GM19452 (cell line): ENCODE measurements around the gene PLD5.
"Not testable (repeated sequence)": the region's sequence is repeated elsewhere in the genome, so short reads cannot be mapped to it uniquely, and the experiment has no call there.

Source experiments
- ATAC-seq: cut with Tn5 transposase; IDR thresholded peaks from one replicate; pipeline ENCODE4 v1.9.1; 2021; ENCODE audit not compliant: unreplicated experiment

The PLD5 gene

DNA sequence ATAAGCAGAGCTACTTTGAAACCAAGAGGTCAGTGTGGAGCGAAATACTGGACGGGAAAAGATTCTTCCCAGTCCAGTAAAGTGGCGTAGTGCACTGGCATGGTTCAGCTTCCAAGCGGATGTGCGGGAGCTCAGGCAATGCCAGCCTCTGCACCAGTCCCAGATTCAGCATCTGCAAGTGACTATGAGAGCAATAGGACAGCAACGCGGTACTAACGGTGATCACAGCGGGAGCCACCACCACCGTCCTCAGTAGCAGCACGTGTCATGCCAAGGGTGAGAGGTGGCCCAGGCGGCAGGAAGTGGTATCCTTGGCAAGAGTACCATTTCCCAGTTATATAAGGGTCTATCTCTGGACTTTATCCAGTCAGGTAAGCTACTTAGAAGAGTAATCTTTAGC, 17.8 kb downstream of the PLD5 start:
- no peak for ATAC-seq

DNA sequence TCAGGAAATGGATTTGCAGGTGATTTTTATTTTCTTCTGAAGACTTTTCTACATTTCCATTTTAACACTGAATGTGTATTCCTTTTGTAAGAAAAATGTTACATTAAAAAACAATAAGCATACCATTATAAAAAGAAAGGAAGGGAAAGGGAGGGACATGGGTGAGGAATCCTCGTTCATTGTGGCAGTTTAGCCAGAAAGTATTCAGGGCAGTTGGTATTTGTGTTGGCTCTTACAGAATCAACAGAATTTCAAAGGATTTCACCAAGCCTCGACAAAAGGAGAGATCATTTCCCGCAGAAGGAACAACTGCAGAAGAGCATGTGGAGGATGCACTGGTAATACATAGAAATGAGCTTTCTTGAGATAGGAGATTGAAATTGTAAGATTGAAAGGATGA, 35.0 kb downstream of the PLD5 start:
- ATAC-seq: no peak

DNA sequence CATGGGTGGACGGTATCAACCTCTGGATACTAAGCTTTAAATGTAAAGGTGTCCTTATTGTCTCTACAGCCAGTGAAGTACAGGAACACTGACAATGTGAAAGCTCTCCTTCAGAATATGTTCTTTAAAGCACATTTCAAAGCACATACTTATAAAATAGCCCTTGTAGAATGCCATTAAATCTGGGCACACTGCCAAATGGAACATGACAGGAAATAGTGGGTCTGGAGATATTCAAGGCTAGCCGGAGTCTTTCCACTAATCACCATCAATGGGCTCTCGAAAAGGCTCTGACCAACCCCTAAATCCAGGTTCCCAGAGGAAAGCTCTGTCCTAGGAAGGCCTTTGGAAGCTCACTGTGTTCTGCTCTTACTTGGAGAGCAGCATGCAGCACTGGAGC, 46.6 kb downstream of the PLD5 start:
- no peak for ATAC-seq

DNA sequence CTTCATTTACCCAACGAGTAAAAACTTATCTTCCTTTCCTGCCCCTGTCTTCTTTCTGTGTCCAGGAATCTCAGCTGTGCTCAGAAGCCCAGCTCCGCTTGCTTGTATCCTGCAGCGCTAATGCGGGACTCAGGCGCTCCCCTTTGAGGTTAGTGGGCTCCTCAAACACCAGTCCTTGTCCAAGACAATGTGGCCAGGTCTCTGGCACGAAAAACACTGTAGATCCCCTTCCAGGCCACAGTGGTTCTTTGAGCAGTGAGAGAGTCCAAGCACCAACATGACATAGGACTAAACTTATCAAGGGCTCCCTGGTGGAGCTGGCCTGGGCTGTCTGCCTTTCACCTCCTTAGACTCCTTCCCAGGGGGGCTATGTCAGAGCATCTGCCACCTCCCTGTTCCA, 53.7 kb downstream of the PLD5 start:
- ATAC-seq: no peak

DNA sequence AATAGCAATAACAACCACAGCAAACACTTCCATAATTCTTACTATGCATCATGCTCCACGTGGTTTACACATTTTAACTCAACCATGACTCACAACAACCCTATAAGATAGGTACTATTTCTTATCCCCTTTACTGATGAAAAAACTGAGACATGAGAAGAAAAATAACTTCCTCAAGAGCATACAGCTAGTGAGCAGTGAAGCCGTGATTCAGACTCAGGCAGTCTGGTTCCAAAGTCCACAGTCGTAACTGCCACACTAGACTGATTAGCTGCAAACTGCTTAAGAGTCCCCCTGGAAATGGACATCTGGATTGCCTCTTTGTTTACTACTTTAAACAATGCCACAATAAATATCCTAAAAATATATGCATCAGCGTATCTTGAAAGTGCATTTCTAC, 55.7 kb downstream of the PLD5 start:
- ATAC-seq: no peak

DNA sequence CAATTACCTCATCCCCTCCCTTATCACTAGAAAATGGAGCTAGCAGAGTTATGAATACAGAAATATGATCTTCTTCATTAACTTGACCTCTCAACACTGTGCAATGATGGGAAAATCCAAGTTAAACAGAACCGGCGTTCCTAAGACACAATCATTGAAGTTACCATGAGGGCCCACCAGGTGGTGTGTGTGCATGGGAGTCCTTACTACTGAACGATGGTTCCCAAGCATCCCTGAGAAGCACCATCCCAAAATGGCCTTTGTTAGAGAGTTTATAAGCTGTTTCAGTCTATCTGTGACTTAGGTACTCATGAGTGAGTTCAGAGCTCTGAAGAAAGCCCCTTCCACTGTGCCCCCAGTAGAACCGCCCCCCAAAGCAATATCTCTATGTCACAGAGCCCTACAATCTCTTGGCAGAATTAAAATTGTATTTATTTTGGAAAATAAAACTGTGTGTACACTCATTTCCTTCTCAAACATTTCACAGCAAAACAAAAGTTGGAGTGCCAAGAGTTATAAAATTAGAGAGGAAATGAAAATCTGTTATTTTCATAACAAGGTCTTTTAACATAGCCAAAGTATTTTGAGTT, 56.8 kb downstream of the PLD5 start:
- peak; percentile 75 for ATAC-seq

DNA sequence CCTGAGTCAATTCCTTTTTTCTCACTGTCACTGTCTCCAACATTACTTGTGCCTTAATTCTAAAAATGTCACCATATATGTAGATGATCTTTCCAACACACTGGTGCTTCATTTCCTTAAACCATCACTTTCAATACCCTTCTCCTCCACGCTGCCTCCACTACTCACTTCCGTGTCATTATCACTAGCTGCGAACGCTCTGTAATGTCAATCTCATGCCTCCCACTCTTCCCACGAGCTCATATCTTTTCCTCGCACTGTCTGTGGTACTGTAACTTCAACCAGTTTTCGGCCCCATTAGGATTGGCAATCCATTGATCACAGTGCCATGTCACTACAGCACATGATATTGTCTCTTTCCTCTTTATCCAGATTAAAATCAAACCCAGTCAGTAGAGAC, 61.6 kb downstream of the PLD5 start:
- no peak for ATAC-seq

DNA sequence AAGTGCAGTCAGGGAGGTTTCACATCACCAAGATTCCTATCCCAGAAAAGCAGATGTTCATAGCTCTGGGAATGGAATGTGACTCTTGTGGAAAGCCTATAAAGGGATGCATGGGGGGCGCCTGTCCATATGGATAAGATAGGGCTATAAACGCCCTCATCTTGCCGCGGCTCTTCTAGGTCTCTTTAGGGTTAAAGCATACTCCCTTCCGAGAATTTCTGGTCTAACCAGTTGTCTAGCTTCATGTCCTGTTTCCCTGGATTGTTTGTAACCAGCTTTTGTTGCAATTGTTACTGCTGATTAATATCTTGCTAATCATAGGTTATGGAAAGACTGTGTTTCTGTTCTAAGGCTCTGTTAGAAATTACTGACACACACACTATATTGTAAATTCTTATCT, 64.8 kb downstream of the PLD5 start:
- ATAC-seq: not testable (repeated sequence)

DNA sequence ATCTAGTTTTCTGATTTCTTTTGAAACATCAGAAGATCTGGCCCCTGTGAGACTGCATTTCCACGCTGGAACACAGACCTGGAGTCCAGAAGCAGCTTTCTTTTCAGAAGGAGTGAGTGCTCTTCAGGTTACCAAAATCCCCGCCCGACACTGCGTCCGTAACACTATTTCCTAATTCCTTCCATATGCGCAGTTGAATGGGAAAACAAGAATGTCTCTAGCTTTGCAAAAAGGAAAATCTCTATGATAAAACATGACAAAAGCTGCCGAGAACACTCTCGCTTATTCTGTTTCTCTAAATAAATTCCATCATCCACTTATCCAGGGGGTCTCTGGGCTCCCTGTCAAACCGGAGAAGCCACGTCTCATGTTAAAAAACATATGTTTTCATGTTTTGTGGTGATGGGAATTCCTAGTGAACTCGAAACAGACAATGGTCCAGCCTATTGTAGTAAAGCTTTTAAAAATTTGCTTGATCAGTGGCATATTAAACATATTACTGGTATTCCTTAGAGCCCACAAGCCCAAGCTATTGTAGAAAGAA, 67.7 kb downstream of the PLD5 start:
- no peak for ATAC-seq

DNA sequence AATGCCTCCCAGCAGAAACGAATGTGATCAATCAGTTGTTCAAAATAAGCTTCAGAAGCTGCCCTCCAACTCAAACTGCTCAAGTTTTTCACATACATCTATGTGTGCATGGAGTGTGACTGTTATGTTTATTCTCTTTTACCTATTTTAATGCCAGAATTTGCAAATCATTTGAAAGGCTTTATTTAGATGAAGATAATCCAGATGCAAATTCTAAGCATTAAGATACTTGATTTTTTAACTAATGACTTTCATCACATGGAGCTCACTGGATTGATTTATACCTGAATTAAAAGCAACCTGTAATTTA, 69.5 kb downstream of the PLD5 start:
- ATAC-seq: no peak

DNA sequence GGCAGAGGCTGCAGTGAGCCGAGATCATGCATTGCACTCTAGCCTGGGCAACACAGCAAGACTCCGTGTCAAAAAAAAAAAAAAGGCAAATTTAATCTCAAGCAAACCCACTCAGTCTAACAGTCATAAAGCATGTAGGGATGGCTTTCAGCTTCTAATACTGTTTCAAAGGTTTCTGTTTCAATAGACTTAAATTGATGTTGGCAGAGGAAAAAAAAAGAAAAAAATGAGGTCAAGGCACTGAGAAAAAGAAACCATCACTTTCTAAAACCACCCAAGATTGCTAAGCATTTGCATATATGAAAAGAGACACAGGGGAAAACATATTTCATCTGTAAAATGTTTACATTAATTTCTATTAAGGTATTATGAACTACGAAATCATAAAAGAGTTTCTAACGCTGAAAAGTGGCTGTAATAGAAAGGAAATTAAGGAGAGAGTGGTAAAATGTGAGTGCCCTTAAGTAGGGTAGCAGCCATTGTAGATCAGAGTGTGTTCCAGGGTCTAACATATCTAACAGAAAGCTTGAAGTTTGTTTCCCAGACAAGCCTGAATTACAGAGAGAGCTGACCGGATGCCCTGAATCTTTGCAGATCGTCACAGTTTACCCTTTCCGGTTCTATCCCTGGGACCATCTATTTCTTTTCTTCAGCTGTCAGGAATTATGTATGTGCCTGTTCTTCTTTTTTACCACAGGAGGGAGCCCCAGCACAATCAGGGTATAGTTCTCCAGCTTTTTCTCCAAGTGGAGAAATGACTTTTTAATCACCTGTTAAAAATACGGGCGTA, 70.0 kb downstream of the PLD5 start:
- peak; percentile 73 for ATAC-seq

DNA sequence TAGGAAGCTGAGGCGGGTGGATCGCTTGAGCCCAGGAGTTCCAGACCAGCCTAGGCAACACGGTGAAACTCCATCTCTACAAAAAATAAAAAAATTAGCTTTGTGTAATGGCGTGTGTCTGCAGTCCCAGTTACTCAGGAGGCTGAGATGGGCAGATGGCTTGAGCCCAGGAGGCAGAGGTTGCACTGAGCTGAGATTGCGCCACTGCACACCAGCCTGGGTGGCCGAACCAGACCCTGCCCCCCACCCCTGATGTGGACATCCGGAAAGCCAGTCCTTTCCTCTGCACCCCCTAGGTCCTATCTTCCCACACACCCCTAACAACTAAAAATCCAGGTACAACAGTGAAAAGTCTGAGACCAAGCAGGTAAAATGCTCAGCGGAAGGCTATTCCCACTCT, 71.9 kb downstream of the PLD5 start:
- ATAC-seq: no peak

DNA sequence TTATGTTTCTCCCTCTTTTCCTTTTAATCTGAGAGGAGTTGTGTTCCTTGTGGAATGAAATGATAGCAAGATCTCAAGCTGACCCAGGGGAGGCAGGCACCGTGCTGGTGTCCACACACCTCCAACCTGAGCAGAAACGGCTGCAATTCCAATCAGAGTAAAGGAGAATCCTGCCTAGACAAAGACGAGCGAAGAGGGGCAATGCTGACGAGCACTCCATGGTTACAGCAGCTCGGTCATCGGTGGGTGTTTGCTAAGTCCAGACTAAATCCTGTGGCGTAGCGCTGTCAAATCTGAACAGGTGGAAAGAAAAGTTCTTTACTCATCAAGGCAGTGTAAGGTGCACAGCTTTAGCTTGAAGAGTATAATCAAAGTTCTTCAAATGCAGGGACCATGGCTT, 74.8 kb downstream of the PLD5 start:
- ATAC-seq: no peak

DNA sequence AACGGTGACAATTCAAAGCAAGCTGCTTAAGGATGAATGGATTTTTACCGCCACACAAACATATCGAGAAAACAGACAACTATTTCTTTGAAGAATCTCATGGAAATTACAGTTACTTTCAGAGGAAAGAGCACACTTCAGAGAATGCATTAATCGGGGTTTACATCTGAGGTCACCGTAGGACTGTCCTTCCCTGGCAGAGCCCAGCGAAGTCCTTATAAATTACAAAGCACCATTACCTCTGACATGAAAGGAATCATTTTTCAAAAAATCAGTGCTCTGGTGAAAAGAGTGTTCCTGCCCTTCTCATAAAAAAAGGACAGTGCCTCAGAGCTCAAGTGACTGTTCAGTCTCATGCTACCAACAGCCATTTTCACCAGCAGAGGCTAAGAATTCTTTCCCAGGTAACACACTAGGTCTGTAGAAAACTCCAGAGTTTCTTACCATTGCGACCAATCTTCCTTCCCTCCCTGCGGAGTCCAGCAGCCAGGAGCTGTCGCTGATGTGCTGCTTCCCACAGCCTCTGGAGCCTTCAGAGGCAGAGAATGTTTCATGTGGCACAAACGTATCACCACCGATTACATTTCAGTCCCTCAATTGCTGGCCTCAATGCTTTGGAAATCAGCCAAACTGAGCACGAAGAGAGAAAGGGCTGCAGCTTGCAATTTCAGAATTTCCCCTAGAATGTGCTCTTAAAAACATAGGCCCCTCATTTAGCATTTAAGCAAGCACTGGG, 75.4 kb downstream of the PLD5 start:
- ATAC-seq: no peak

DNA sequence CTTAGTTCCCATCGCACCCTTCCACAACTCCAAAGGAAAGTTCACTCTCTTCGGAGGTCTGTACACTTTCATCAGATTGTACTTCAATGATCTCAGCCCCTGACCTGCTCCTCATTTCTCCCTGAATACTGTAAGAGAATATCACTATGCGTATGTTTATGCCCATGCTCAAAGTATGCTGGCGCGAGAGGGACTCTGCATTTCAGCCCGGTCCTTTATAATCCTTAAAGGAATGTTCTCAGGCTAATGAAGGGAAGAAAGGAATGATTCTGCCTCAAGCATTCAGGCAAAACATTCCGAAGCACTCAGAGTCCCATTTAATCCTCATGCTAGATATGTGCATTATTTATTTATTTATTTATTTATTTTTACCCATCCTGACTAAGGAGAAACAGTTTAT, 76.8 kb downstream of the PLD5 start:
- no peak for ATAC-seq

DNA sequence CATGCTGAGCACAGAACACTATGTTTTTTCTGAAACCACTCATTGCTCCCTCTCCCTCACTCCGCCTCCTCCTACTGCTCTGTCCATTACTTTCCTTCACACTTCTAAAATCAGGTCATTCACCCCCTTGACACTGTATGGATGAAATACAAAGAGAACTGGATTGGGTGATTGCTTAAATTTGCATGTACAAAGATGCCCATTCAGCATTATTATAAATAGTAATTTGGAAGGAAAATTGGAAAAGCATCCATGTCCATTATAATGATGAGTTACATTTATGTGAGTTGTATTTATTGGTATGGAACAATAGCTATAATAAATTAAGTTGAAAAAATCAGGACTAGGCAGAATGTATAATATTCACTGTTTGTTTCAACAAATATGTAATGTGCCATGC, 83.7 kb downstream of the PLD5 start:
- no peak for ATAC-seq

DNA sequence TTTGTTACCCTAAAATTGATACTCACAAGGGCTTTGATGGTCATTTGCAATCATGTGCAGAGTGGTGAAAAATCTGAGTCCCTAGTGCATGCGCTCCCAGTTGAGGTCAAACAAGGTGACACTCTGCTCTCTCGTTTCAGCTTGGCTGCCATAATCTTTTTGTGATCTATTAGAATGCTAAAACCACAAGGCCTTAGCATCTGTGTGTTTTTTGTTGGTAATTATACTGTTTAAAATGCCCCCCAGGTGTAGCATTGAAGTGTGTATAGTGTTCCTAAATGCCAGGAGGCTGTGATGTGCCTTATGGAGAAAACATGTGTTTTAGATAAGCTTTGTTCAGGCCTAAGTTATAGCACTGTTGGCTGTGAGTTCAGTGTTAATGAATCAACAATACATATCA, 89.3 kb downstream of the PLD5 start:
- no peak for ATAC-seq

DNA sequence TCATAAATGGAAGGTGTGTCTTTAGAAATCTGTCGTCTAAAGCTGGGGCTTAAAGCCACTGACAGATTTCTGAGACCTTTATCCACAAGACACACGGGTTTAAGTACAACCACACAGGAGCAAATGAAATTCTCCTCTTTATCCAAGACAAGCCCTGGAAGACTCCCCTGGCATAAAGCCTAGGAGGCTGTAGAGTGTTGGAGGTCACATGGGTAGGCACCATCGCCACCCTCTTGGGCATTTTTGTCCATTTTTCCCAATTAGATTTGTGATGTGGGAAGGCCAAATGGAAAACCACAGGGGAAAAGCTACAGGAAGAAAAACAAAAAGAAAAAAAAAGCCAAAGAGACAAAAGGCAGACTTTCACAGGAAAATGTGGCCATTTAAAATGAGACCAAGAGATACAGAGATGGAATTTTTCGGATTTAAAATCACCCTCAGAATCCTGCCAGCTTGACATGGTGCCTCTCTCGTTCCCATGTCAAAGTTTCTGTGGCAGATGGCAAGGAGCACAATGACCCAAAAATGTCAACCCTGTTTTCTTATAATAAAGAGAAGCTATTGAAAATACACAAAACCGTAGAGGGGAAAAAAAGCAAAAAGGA, 91.9 kb downstream of the PLD5 start:
- ATAC-seq: no peak

DNA sequence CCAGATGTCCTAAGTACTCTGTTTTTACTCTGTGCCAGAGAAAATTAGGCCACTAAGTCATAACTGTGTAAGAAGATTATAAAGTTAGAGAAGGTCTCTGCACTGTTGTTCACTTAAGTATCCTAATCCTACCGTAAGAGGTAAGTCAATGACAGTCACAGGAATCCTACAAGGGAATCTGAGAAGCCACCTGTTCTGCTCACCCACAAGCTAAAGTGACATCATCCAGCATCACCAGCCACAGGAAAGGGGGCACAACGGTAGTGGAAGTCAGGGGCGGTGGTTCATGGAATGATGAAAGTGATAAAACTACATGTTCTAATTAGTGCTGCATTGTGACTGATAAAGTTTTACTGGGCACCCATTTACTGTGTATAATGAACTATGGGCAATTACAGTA, 92.7 kb downstream of the PLD5 start:
- no peak for ATAC-seq

DNA sequence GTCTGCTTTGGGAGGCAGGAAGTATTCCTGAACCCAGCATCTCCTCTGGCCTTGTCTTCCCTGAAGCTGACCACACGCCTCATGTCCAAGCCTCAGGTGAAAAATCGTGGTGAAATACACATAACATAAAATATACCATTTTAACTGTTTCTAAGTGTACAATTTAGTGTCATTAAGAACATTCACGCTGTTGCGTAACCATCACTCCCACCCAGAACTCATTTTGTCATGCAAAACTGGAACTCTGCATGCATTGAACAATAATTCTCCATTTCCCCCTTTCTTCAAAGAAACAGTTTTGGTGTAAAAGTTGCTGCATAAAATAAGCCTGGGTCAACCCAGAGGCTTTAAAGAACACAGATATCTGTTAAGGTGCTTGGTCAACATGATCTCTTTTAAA, 93.5 kb downstream of the PLD5 start:
- ATAC-seq: no peak

DNA sequence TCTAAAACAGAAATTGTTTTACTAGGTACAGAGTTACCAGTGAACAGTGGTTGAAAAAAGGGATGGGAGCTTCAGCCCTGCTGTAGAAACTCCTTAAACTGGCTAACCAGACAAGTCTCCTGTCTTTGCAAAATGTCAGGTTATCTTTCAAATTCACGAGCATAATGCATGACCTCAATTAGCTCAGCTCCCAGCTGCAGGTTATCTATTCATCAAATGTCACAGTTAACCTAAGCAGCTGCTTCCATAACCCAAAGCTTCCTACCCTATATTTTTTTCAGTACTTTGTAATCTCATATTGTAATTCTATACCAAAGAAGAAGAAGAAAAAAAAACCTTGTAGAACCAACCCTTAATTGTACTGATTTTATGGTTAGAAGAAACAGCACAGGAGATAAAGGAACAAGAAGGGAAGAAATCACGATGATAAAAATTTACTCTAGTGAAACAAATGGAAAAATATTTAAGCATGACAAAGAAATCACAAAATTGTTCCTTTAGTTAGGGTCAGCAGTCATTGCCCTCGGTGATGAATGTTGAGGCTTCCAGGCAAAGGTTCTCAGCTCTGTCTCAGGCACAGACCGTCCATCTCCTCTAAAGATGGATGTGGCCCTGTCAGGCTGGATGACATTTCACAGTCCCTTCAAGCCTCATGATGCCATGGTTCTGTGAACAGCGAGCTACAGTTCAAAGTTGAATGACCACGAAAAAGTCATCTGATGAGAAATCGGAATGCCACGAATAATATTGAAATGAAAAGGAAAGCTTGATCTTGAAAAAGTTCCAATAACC, 95.9 kb downstream of the PLD5 start:
- ATAC-seq: no peak
